Activated CD8-positive, alpha-beta memory T cell treated with anti-CD3 and anti-CD28 coated beads for 36 hours (primary cell): Measurements from ENCODE around the gene OR1M1. TPM values are rescaled to one million over a fixed set of nuclear protein-coding genes. Genes with fewer than 3 reads are reported as not detected.
"Not testable (repeated sequence)": the region's sequence is repeated elsewhere in the genome, so short reads cannot be mapped to it uniquely, and the experiment has no call there.

Experiments used
- CTCF ChIA-PET: fragments of 350-600 bp; sonication (Branson Sonifier 250); formaldehyde crosslinking; loops from one replicate; lab custom pipeline; 2021; ENCODE audit warnings: antibody characterized with exemption; lab: Charles Lee
- POLR2A ChIA-PET: fragments of 350-600 bp; sonication (Branson Sonifier 250); formaldehyde crosslinking; loops from one replicate; lab custom pipeline; 2021; ENCODE audit warnings: antibody characterized with exemption; lab: Charles Lee
- total RNA-seq, 2 experiments: library from RNA; stranded (reverse); gene quantifications; one replicate each; pipeline ENCODE4 v1.2.3, GENCODE V29; 2021

OR1M1 gene
- total RNA-seq, 2 experiments from 2014 or later, result not detected

- POLR2A ChIA-PET, CTCF ChIA-PET: not testable (repeated sequence)
These were observed 15.1 kb upstream of the OR1M1 start for GRCh38 chr19:9071720-9072119.

- ChIA-PET CTCF (no interaction called here), POLR2A (no interaction called here)
These were observed 13.1 kb upstream of the OR1M1 start for GRCh38 chr19:9073806-9074205.

- ChIA-PET CTCF (no interaction called here), POLR2A (no interaction called here)
These were observed 11.6 kb upstream of the OR1M1 start for GRCh38 chr19:9075064-9075949.

GRCh38 chr19:9076901-9077300 is 10.0 kb upstream of the OR1M1 start:
- POLR2A ChIA-PET, result no interaction called here
- CTCF ChIA-PET, result no interaction called here

- ChIA-PET POLR2A (no interaction called here), CTCF (interaction anchor here (0.6 kb wide), 1 partner anchor 10 kb away, joined by 3 read pairs; no protein-coding TSS in a partner anchor)
These were observed 8.2 kb upstream of the OR1M1 start for GRCh38 chr19:9078651-9079050.

GRCh38 chr19:9107375-9107774 is 20.5 kb downstream of the OR1M1 start, which contains the start of gene OR7G2:
Gene OR7G2 (minus strand): TSS chr19:9107475. CDS start chr19:9103243, 4,232 bp downstream.
- POLR2A ChIA-PET, result no interaction called here
- CTCF ChIA-PET, result no interaction called here

GRCh38 chr19:9109959-9110358 is 23.1 kb downstream of the OR1M1 start:
- POLR2A ChIA-PET, result no interaction called here
- CTCF ChIA-PET, result no interaction called here

- POLR2A ChIA-PET, result no interaction called here
- CTCF ChIA-PET, result no interaction called here
These were observed 28.5 kb downstream of the OR1M1 start, which contains the start of gene OR7G1 for GRCh38 chr19:9115307-9115813. Gene OR7G1 (minus strand): TSS chr19:9115763. CDS start chr19:9115763, 0 bp downstream.

- POLR2A ChIA-PET, result no interaction called here
- CTCF ChIA-PET, result no interaction called here
These were observed 29.7 kb downstream of the OR1M1 start for GRCh38 chr19:9116547-9116946.

- CTCF ChIA-PET, result no interaction called here
- POLR2A ChIA-PET, result interaction anchor here (0.7 kb wide), 1 partner anchor 57 kb away, joined by 18 read pairs; no protein-coding TSS in a partner anchor
These were observed 40.1 kb downstream of the OR1M1 start, which contains the start of gene OR7G3 for GRCh38 chr19:9126900-9127405. Gene OR7G3 (minus strand): TSS chr19:9126950. CDS start chr19:9126950, 0 bp downstream.

GRCh38 chr19:9128171-9128570 is 41.3 kb downstream of the OR1M1 start:
- CTCF ChIA-PET, result no interaction called here

GRCh38 chr19:9130965-9131364 is 44.1 kb downstream of the OR1M1 start:
- POLR2A ChIA-PET, result no interaction called here

More at GRCh38 chr19:9128171-9128570, 41.3 kb downstream of the OR1M1 start:
- POLR2A ChIA-PET, result no interaction called here

GRCh38 chr19:9132422-9132821 is 45.6 kb downstream of the OR1M1 start:
- ChIA-PET POLR2A (interaction anchor here (0.6 kb wide), 1 partner anchor 1098 kb away, joined by 5 read pairs; no protein-coding TSS in a partner anchor), CTCF (no interaction called here)

More at GRCh38 chr19:9130965-9131364, 44.1 kb downstream of the OR1M1 start:
- CTCF ChIA-PET, result interaction anchor here (0.6 kb wide), 1 partner anchor 359 kb away, joined by 3 read pairs; no protein-coding TSS in a partner anchor

GRCh38 chr19:9139609-9140158 is 52.8 kb downstream of the OR1M1 start:
- POLR2A ChIA-PET, result no interaction called here
- CTCF ChIA-PET, result no interaction called here

- POLR2A ChIA-PET, result interaction anchor here (1.0 kb wide), 1 partner anchor 170 kb away, joined by 4 read pairs; no protein-coding TSS in a partner anchor
- CTCF ChIA-PET, result interaction anchor here (0.5 kb wide), 1 partner anchor 28 kb away, joined by 3 read pairs; no protein-coding TSS in a partner anchor
These were observed 53.5 kb downstream of the OR1M1 start, which contains the start of gene ZNF317 for GRCh38 chr19:9140159-9140874. Gene ZNF317 (plus strand): TSS chr19:9140397. CDS start chr19:9156017, 15,620 bp downstream.

- CTCF ChIA-PET, result interaction anchor here (0.6 kb wide), 1 partner anchor 589 kb away, joined by 3 read pairs; no protein-coding TSS in a partner anchor
- POLR2A ChIA-PET, result no interaction called here
These were observed 58.1 kb downstream of the OR1M1 start for GRCh38 chr19:9144920-9145319.
